ENCODE results near the gene SPRR5.

SPRR5 gene

GRCh38 chr1:152969036-152969435, 22.0 kb downstream of the SPRR5 start:
- DNase-seq (ENCODE audit: low read depth, low spot score): no peak
- no peak overlapping the region for H3K4me3 ChIP-seq (ENCODE audit: insufficient read length, low read depth)
- TF ChIP-seq YY1 (IDR thresholded peaks at IDR 0.05; ENCODE audit: insufficient read depth, insufficient read length) (no peak), ZNF274 (IDR thresholded peaks at IDR 0.05; ENCODE audit: low read depth, low read length) (no peak), SUZ12 (IDR thresholded peaks at IDR 0.05; ENCODE audit: extremely low read depth, insufficient read depth, insufficient read length) (no peak)
- no peaks in the 10 kb centered on the region for H3K4me1 ChIP-seq (ENCODE audit: insufficient read depth, insufficient read length)
- no peaks in the 10 kb centered on the region for H3K27me3 ChIP-seq (ENCODE audit: insufficient read depth, insufficient read length)
- no peak overlapping the region for H3K9ac ChIP-seq (ENCODE audit: insufficient read length, low read depth)
- H3K9me3 ChIP-seq (ENCODE audit: insufficient read depth, low read length): no peaks in the 10 kb centered on the region
- H3K36me3 ChIP-seq (ENCODE audit: insufficient read depth, insufficient read length, low read length): no peaks in the 10 kb centered on the region

DNA sequence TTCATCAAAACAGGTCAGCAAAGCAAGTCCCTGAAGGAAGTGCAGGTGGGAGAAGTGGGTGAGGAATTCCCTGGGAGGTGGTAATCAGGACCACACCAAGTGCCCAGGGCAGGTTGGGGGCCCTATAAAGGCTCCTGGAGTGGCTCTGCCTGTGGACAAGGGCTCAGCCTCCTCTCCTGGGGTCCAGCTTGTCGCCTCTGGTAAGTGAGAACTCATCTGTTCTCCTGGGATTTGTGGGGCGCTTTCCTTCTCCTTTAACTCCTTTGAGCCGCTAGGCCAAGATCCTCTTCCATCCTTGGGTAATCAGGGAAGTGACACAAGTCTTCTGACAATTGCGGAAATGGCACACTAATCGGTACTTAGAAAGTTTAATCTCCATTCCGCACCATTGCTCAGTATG, 23.5 kb downstream of the SPRR5 start, which contains the start of gene SPRR4:
Gene SPRR4 (plus strand): TSS at position 154 of the 400 bp plus-strand sequence. CDS start 1,243 bp downstream, outside the sequence.
- H3K27me3 ChIP-seq (ENCODE audit: insufficient read depth, insufficient read length): no peaks in the 10 kb centered on the region
- no peak within 1 kb of the TSS for H3K9ac ChIP-seq (ENCODE audit: insufficient read length, low read depth)
- no peak for TF ChIP-seq ZNF274 (IDR thresholded peaks at IDR 0.05; ENCODE audit: low read depth, low read length)
- TF ChIP-seq SUZ12 (IDR thresholded peaks at IDR 0.05; ENCODE audit: extremely low read depth, insufficient read depth, insufficient read length): no peak
- TF ChIP-seq YY1 (IDR thresholded peaks at IDR 0.05; ENCODE audit: insufficient read depth, insufficient read length): no peak
- no peaks in the 10 kb centered on the region for H3K36me3 ChIP-seq (ENCODE audit: insufficient read depth, insufficient read length, low read length)
- no peak within 1 kb of the TSS for H3K4me3 ChIP-seq (ENCODE audit: insufficient read length, low read depth)
- no peaks in the 10 kb centered on the region for H3K4me1 ChIP-seq (ENCODE audit: insufficient read depth, insufficient read length)
- DNase-seq (ENCODE audit: low read depth, low spot score): no peak
- no peaks in the 10 kb centered on the region for H3K9me3 ChIP-seq (ENCODE audit: insufficient read depth, low read length)

DNA sequence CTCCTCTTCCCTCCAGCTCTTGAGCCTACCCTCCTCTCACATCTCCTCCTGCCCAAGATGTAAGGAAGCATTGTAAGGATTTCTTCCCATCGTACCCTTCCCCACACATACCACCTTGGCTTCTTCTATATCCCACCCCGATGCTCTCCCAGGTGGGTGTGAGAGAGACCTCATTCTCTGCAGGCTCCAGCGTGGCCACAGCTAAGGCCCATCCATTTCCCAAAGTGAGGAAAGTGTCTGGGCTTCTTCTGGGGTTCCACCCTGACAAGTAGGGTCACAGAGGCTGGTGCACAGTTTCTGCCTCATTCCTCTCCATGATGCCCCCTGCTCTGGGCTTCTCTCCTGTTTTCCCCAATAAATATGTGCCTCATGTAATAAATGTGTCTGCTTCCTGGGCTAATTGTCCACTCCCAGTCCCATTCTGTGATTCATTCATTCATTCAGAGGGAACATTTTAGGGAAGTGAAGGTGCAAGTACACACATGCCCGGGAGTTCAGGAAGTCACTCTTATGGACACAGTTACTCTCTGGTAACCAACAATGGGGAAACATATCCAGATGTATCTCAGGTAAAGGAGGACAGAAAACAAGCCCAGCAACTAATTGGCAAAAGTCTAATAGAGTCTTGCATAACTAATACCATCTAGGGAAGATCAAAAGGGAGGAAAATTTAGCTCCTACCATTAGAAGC, 25.3 kb downstream of the SPRR5 start:
- Histone ChIP-seq H3K9ac (ENCODE audit: insufficient read length, low read depth) (no peak overlapping the region), H3K4me3 (ENCODE audit: insufficient read length, low read depth) (no peak overlapping the region), H3K27me3 (ENCODE audit: insufficient read depth, insufficient read length) (no peaks in the 10 kb centered on the region), H3K4me1 (ENCODE audit: insufficient read depth, insufficient read length) (no peaks in the 10 kb centered on the region), H3K36me3 (ENCODE audit: insufficient read depth, insufficient read length, low read length) (no peaks in the 10 kb centered on the region), H3K9me3 (ENCODE audit: insufficient read depth, low read length) (no peaks in the 10 kb centered on the region)
- DNase-seq (ENCODE audit: low read depth, low spot score): no peak
- TF ChIP-seq SUZ12 (IDR thresholded peaks at IDR 0.05; ENCODE audit: extremely low read depth, insufficient read depth, insufficient read length) (no peak), YY1 (IDR thresholded peaks at IDR 0.05; ENCODE audit: insufficient read depth, insufficient read length) (no peak), ZNF274 (IDR thresholded peaks at IDR 0.05; ENCODE audit: low read depth, low read length) (no peak)

- no peak for TF ChIP-seq SUZ12 (IDR thresholded peaks at IDR 0.05; ENCODE audit: extremely low read depth, insufficient read depth, insufficient read length)
- TF ChIP-seq YY1 (IDR thresholded peaks at IDR 0.05; ENCODE audit: insufficient read depth, insufficient read length): no peak
- TF ChIP-seq ZNF274 (IDR thresholded peaks at IDR 0.05; ENCODE audit: low read depth, low read length): no peak
- no peaks in the 10 kb centered on the region for H3K4me1 ChIP-seq (ENCODE audit: insufficient read depth, insufficient read length)
- H3K9me3 ChIP-seq (ENCODE audit: insufficient read depth, low read length): no peaks in the 10 kb centered on the region
- no peak overlapping the region for H3K9ac ChIP-seq (ENCODE audit: insufficient read length, low read depth)
- no peak overlapping the region for H3K4me3 ChIP-seq (ENCODE audit: insufficient read length, low read depth)
- no peaks in the 10 kb centered on the region for H3K36me3 ChIP-seq (ENCODE audit: insufficient read depth, insufficient read length, low read length)
- no peak for DNase-seq (ENCODE audit: low read depth, low spot score)
- H3K27me3 ChIP-seq (ENCODE audit: insufficient read depth, insufficient read length): no peaks in the 10 kb centered on the region
Measured at GRCh38 chr1:152976688-152977087, 29.7 kb downstream of the SPRR5 start.

- Histone ChIP-seq H3K9me3 (ENCODE audit: insufficient read depth, low read length) (no peaks in the 10 kb centered on the region), H3K9ac (ENCODE audit: insufficient read length, low read depth) (no peak overlapping the region), H3K27me3 (ENCODE audit: insufficient read depth, insufficient read length) (no peaks in the 10 kb centered on the region), H3K4me1 (ENCODE audit: insufficient read depth, insufficient read length) (no peaks in the 10 kb centered on the region), H3K4me3 (ENCODE audit: insufficient read length, low read depth) (no peak overlapping the region), H3K36me3 (ENCODE audit: insufficient read depth, insufficient read length, low read length) (no peaks in the 10 kb centered on the region)
- no peak for TF ChIP-seq SUZ12 (IDR thresholded peaks at IDR 0.05; ENCODE audit: extremely low read depth, insufficient read depth, insufficient read length)
- no peak for TF ChIP-seq ZNF274 (IDR thresholded peaks at IDR 0.05; ENCODE audit: low read depth, low read length)
- no peak for TF ChIP-seq YY1 (IDR thresholded peaks at IDR 0.05; ENCODE audit: insufficient read depth, insufficient read length)
- no peak for DNase-seq (ENCODE audit: low read depth, low spot score)
Measured at GRCh38 chr1:152977614-152978013, 30.6 kb downstream of the SPRR5 start.

- TF ChIP-seq YY1 (IDR thresholded peaks at IDR 0.05; ENCODE audit: insufficient read depth, insufficient read length): no peak
- no peaks in the 10 kb centered on the region for H3K27me3 ChIP-seq (ENCODE audit: insufficient read depth, insufficient read length)
- no peak overlapping the region for H3K9ac ChIP-seq (ENCODE audit: insufficient read length, low read depth)
Measured at GRCh38 chr1:152980676-152981075, 33.7 kb downstream of the SPRR5 start.

DNA sequence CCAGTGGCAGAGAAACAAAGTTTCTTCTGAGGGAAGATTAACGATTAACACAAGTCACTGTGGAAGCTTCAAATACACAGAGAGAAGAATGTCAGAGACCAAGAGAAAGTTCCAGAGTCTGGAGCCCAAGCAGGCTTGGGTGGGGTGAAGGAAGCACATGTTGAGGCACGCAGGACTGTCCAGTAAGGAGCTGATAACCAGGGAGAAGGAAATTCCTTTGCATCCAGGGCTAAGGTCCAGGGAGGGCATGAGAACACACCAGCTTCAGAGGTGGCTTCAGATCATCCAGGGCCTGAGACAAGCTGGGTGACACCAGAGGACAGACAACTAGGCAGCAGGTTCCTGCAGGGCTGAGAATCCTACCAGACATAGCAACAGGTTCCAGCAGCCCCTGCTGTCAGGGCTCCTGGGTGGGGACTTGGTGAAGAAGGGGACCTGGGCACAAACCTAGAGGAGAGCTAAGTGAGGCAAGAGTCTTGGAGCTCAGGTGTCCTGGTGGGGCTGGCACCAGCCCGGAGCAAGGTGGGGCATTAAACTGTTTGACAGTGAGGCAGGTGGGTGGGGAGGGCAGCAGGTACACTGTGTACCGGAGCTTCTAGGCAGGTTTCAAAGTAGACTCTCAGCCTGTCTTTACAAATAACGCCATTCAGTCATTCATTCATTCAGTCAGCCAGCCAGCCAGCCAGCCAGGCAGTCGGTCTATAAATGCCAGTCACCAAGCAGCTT, 34.3 kb downstream of the SPRR5 start:
- TF ChIP-seq ZNF274 (IDR thresholded peaks at IDR 0.05; ENCODE audit: low read depth, low read length): no peak
- TF ChIP-seq SUZ12 (IDR thresholded peaks at IDR 0.05; ENCODE audit: extremely low read depth, insufficient read depth, insufficient read length): no peak
- TF ChIP-seq YY1 (IDR thresholded peaks at IDR 0.05; ENCODE audit: insufficient read depth, insufficient read length): no peak
- Histone ChIP-seq H3K27me3 (ENCODE audit: insufficient read depth, insufficient read length) (no peaks in the 10 kb centered on the region), H3K9me3 (ENCODE audit: insufficient read depth, low read length) (no peaks in the 10 kb centered on the region), H3K4me3 (ENCODE audit: insufficient read length, low read depth) (no peak overlapping the region), H3K36me3 (ENCODE audit: insufficient read depth, insufficient read length, low read length) (no peaks in the 10 kb centered on the region), H3K4me1 (ENCODE audit: insufficient read depth, insufficient read length) (no peaks in the 10 kb centered on the region), H3K9ac (ENCODE audit: insufficient read length, low read depth) (no peak overlapping the region)
- DNase-seq (ENCODE audit: low read depth, low spot score): no peak

More at GRCh38 chr1:152980676-152981075, 33.7 kb downstream of the SPRR5 start:
- DNase-seq (ENCODE audit: low read depth, low spot score): no peak
- H3K9me3 ChIP-seq (ENCODE audit: insufficient read depth, low read length): no peaks in the 10 kb centered on the region
- no peak overlapping the region for H3K4me3 ChIP-seq (ENCODE audit: insufficient read length, low read depth)
- no peaks in the 10 kb centered on the region for H3K36me3 ChIP-seq (ENCODE audit: insufficient read depth, insufficient read length, low read length)
- H3K4me1 ChIP-seq (ENCODE audit: insufficient read depth, insufficient read length): no peaks in the 10 kb centered on the region
